Breast epithelium (tissue), 3 donors: Measurements from ENCODE around the gene PLTP.

Source experiments
- CTCF ChIP-seq, 3 donors: fragments of 450-650 bp; IDR thresholded peaks; one replicate each; pipeline ENCODE4 v1.5.1; 2016 to 2017; ENCODE audit warnings: antibody characterized with exemption in 3 of 3, mild to moderate bottlenecking in 3 of 3, moderate library complexity in 3 of 3
- POLR2A ChIP-seq: fragments of 450-650 bp; IDR thresholded peaks from one replicate; pipeline ENCODE4 v1.6.1; 2016; ENCODE audit warnings: antibody characterized with exemption, mild to moderate bottlenecking, moderate library complexity
- POLR2AphosphoS5 ChIP-seq, 3 donors: sonication (generic); formaldehyde crosslinking; IDR thresholded peaks; one replicate each; pipeline ENCODE4 v1.6.1; 2017; ENCODE audit warnings: antibody characterized with exemption in 3 of 3

GRCh38 chr20:45946149-45946970, 34.4 kb upstream of the PLTP start:
- no peak for TF ChIP-seq CTCF (IDR thresholded peaks at IDR 0.05)
- peak in 2 of 3 donors; percentile 37 to 49 for TF ChIP-seq POLR2AphosphoS5 (IDR thresholded peaks at IDR 0.05)
- TF ChIP-seq POLR2A, result no peak
